Mucosa of gallbladder (tissue), 1 donor: ENCODE measurements around the gene WDTC1. TPM values are rescaled to one million over a fixed set of nuclear protein-coding genes. Genes with fewer than 3 reads are reported as not detected.
"Not testable (repeated sequence)": the region's sequence is repeated elsewhere in the genome, so short reads cannot be mapped to it uniquely, and the experiment has no call there.

Source experiments
- DNase-seq: peaks from one replicate; pipeline ENCODE4 v3.0.0-alpha.2; 2020; ENCODE audit warnings: low spot score
- total RNA-seq: library from RNA; stranded (reverse); gene quantifications from one replicate; pipeline ENCODE4 v1.2.1, GENCODE V29; 2021
- donor health status: DM: no; HTN: no; CAD: no.

WDTC1 gene, protein sequence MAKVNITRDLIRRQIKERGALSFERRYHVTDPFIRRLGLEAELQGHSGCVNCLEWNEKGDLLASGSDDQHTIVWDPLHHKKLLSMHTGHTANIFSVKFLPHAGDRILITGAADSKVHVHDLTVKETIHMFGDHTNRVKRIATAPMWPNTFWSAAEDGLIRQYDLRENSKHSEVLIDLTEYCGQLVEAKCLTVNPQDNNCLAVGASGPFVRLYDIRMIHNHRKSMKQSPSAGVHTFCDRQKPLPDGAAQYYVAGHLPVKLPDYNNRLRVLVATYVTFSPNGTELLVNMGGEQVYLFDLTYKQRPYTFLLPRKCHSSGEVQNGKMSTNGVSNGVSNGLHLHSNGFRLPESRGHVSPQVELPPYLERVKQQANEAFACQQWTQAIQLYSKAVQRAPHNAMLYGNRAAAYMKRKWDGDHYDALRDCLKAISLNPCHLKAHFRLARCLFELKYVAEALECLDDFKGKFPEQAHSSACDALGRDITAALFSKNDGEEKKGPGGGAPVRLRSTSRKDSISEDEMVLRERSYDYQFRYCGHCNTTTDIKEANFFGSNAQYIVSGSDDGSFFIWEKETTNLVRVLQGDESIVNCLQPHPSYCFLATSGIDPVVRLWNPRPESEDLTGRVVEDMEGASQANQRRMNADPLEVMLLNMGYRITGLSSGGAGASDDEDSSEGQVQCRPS
- total RNA-seq = 52.6 TPM

- peak; percentile 97 for DNase-seq
These were observed at the start of gene WDTC1 for GRCh38 chr1:27234049-27234882. WDTC1 (plus strand) TSS chr1:27234632; CDS start chr1:27261055, 26,423 bp downstream.

- not testable (repeated sequence) for DNase-seq
These were observed 49.8 kb upstream of the WDTC1 start for GRCh38 chr1:27184665-27185064.

- DNase-seq = peak; percentile 55
These were observed 42.3 kb upstream of the WDTC1 start for GRCh38 chr1:27192039-27192529.

GRCh38 chr1:27193194-27193593 lies 41.2 kb upstream of the WDTC1 start:
- no peak for DNase-seq

GRCh38 chr1:27201295-27201694 lies 33.1 kb upstream of the WDTC1 start:
- DNase-seq = no peak

DNA sequence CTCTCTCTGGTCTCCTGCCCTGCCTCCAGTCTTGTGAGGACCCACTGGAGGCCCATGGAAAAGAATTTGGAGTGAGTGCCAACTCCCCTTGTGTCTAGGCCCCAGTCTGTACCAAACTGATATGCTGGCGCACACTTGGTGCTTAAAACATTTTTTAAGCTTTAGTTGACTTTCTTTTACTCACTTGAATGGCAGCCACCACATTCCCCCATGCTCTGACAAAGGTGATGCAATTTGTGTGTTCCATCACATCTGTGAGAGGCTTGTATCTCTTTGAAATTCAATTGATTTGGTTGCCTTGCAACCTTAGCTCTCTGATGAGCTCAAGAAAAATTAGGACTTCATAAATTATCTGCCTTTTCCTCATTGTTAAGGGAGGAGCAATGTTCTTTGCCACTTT lies 30.5 kb upstream of the WDTC1 start:
- no peak for DNase-seq

DNA sequence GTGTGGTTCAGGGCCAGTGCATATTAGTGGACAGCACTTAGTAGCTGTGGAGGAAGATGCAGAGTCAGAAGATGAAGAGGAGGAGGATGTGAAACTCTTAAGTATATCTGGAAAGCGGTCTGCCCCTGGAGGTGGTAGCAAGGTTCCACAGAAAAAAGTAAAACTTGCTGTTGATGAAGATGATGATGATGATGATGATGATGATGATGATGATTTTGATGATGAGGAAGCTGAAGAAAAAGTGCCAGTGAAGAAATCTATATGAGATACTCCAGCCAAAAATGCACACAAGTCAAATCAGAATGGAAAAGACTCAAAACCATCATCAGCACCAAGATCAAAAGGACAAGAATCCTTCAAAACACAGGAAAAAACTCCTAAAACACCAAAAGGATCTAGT lies 27.2 kb upstream of the WDTC1 start:
- DNase-seq = not testable (repeated sequence)

DNA sequence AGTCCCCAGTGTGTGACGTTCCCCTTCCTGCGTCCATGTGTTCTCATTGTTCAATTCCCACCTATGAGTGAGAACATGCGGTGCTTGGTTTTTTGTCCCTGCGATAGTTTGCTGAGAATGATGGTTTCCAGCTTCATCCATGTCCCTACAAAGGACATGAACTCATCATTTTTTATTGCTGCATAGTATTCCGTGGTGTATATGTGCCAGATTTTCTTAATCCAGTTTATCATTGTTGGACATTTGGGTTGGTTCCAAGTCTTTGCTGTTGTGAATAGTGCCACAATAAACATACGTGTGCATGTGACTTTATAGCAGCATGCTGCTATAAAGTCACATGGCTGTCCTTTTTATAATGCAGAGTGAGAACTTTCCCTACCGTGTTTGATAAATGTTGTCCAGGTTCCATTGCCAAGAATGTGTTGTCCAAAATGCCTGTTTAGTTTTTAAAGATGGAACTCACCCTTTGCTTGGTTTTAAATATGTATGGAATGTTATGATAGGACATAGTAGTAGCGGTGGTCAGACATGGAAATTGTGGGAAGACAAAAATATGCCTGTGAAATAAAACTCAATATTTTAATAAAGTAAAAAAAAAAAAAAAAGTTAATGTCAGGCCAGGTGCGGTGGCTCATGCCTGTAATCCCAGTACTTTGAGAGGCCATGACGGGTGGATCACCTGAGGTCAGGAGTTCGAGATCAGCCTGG lies 26.1 kb upstream of the WDTC1 start:
- not testable (repeated sequence) for DNase-seq

- no peak for DNase-seq
These were observed 18.0 kb upstream of the WDTC1 start for GRCh38 chr1:27216466-27216865.

DNA sequence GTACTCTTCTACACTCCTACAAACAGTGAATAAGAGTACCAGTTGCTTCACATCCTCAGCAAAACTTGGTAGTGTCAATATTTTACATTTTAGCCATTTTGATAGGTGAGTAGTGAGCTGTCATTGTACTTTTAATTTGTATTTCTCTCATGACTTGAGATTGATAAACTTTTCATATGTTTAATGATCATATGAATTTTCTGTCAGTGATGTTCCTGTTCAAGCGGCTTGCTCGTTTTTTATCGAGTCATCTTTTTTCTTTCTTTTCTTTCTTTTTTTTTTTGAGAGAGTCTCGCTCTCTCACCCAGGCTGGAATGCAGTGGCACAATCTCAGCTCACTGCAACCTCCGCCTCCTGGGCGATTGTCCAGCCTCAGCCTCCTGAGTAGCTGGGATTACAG lies 17.0 kb upstream of the WDTC1 start:
- DNase-seq = no peak

- no peak for DNase-seq
These were observed 15.7 kb upstream of the WDTC1 start for GRCh38 chr1:27218736-27219135.

GRCh38 chr1:27220096-27220495 lies 14.3 kb upstream of the WDTC1 start:
- no peak for DNase-seq

DNA sequence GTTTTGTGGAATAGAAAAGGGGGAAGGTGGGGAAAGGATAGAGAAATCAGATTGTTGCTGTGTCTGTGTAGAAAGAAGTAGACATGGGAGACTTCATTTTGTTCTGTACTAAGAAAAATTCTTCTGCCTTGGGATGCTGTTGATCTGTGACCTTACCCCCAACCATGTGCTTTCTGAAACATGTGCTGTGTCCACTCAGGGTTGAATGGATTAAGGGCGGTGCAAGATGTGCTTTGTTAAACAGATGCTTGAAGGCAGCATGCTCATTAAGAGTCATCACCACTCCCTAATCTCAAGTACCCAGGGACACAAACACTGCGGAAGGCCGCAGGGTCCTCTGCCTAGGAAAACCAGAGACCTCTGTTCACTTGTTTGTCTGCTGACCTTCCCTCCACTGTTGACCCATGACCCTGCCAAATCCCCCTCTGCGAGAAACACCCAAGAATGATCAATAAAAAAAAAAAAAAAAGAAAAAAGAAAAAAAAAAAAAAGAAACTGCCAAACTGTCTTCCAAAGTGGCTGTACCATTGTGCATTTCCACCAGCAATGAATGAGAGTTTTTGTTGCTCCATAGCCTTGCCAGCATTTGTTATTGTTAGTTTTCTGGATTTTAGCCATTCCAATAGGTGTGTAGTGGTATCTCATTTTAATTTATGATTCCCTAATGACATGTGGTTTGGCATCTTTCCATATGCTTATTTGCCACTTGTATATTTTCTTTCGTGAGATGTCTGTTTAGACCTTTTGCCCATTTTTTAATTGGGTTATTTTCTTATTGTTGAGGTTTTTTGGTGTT lies 13.5 kb upstream of the WDTC1 start:
- DNase-seq = not testable (repeated sequence)

- no peak for DNase-seq
These were observed 8.8 kb upstream of the WDTC1 start for GRCh38 chr1:27225621-27226020.

- no peak for DNase-seq
These were observed 6.7 kb upstream of the WDTC1 start for GRCh38 chr1:27227765-27228164.

GRCh38 chr1:27233667-27234048 lies 774 bp upstream of the WDTC1 start:
- DNase-seq = no peak

GRCh38 chr1:27235827-27236226 lies 1.4 kb downstream of the WDTC1 start:
- DNase-seq = no peak

DNA sequence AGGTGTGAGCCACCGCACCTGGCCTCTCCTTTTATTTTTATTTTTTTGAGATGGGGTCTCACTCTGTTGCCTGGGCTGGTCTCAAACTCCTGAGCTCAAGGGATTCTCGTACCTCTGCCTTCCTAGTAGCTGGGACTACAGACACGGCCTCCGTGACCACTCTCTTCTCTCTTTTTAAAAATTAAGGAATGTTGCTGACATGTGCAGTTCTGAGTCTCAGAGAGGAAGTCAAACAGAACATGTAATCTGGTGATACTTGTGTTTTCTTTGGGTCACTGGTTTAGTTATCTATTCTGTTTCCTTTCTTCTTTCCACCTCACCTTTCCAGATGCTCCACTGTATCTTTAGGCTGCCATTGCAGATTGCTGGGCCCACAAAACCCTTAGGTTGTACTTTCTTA lies 2.7 kb downstream of the WDTC1 start:
- no peak for DNase-seq

GRCh38 chr1:27238032-27238431 lies 3.6 kb downstream of the WDTC1 start:
- no peak for DNase-seq

DNA sequence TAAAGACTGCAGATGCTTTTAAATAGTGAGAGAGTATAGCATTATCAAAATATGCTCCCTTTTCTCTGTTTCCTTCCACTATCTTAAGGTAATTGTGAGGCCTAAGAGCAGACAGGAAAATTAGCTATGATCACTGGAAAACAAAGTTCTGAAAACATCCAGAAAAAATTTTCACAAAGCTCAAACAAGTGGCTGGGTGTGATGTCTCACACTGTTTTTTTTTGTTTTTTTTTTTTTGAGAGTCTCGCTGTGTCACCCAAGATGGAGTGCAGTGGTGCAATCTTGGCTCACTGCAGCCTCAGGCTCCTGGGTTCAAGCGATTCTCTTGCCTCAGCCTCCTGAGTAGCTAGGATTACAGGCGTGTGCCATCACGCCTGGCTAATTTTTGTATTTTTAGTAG lies 7.2 kb downstream of the WDTC1 start:
- no peak for DNase-seq

DNA sequence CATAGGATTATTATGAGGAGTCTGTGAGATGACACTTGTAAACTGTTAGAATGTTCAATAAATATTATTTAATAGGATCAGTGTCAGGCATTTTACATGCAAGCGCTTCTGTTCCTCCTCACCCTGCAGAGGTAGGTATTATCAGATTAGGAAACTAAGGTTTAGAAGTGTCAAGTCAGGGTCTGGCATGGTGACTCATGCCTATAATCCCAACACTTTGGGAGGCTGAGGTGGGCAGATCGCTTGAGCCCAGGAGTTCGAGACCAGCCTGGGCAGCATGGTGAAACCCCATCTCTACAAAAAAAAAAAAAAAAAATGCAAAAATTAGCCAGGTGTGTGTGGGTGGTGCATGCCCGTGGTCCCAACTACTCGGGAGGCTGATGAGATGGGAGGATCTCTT lies 9.2 kb downstream of the WDTC1 start:
- DNase-seq = not testable (repeated sequence)
